ENCODE data around the gene CCL27. TPM values are rescaled to one million over a fixed set of nuclear protein-coding genes. Genes with fewer than 3 reads are reported as not detected.

The CCL27 gene
- total and polyA plus RNA-seq, 3 experiments from 2014 or later = 0.35 to 0.39 TPM; not detected in 1

DNA sequence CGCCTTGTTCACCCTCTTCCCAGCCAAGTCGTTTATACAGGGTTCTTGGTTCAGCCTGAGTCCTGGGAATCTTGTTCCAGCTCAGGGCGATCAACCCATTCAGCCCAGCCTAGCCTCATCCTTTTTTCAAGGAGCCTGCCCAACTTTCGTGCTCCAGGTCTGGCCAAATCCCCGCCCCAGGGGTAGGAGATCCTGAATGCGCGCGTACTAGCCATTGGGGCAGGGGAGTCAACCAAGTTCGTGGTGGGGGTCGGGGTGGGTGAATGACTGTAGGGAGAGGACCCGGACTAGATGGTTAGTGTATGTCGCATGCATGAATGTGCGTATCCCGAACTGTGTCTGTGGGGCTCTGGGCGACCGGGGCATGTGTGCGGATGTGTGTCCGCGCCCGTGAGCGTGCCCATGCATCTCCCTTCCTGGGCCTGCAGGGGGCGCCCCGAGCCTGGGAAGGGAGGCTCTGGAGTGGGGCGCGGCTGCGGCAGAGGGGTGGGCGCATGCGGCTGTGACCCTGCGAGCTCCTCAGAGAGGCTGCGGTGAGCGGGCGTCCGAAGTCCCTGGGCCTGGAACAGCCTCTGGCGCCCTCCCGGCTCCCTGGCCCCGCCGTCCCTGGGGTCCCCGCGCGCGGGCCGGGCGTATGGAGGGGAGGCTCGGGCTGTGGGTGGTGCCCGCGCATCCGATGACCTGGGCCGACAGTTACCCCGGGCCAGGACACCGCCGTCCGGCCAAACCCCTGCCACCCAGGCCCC, 38.7 kb upstream of the CCL27 start:
- Mint-ChIP-seq H3K4me1 (peaks cover 6 to 16% (median 13%) of the 10 kb centered on the region in 3 donors), H3K9me3 (no peaks in the 10 kb centered on the region), H3K36me3 (no peaks in the 10 kb centered on the region), H3K4me3 (peak overlapping the region in 6 of 7 donors; percentile 33 to 84 (median 72)), H3K27ac (peak overlapping the region in 2 of 8 donors; percentile 5 to 40), H3K27me3 (peaks cover 8 to 9% of the 10 kb centered on the region in 2 donors)
- H3K36me3 ChIP-seq (ENCODE audit: insufficient read depth, low read length) = no peaks in the 10 kb centered on the region
- H3K9me3 ChIP-seq (ENCODE audit: low read length) = no peaks in the 10 kb centered on the region
- H3K4me3 ChIP-seq (ENCODE audit: low read length) = peak overlapping the region; percentile 62
- H3K27me3 ChIP-seq (ENCODE audit: insufficient read depth, low read length, poor library complexity, severe bottlenecking) = no peaks in the 10 kb centered on the region
- POLR2A ChIA-PET = interaction anchor here (0.7 kb wide), 1 partner anchor 43 kb away, joined by 4 read pairs; no protein-coding TSS in a partner anchor
- peaks cover 9% of the 10 kb centered on the region for H3K4me1 ChIP-seq (ENCODE audit: insufficient read depth, low read length)
- CTCF ChIA-PET = interaction anchor here (0.8 to 4.6 kb wide), 12 partner anchors 9 to 81 kb away, joined by 3 to 32 read pairs (median 6); partner anchors contain the start of genes CCL21, DCTN3, GALT and SIGMAR1
- DNase-seq = peak; percentile 63 to 78 (median 70)
- H3K27ac ChIP-seq (ENCODE audit: low read depth, low read length) = no peak overlapping the region

DNA sequence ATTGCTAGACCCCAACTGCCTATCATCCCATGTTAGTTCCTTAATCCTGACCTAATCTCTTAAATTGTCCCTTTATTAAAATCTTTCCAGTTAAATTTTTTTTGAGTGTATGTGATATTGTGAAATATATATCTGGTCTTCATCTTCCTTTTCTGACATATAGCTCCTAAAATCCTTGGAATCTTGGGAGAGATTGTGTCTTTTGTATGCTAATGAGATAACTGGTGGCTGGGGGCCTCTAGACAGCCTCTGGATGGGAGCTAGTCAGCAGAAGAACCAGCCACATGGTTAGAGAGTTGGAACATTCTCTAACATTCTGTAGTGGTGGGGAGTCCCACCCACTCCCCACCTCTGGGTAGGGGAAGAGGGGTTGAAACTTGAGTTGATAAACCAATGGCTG, 32.4 kb upstream of the CCL27 start:
- H3K4me3 Mint-ChIP-seq = no peak overlapping the region
- Histone ChIP-seq H3K27ac (ENCODE audit: low read depth, low read length) (no peak overlapping the region), H3K36me3 (ENCODE audit: insufficient read depth, low read length) (no peaks in the 10 kb centered on the region), H3K4me1 (ENCODE audit: insufficient read depth, low read length) (no peaks in the 10 kb centered on the region), H3K27me3 (ENCODE audit: insufficient read depth, low read length, poor library complexity, severe bottlenecking) (no peaks in the 10 kb centered on the region), H3K4me3 (ENCODE audit: low read length) (no peak overlapping the region), H3K9me3 (ENCODE audit: low read length) (no peaks in the 10 kb centered on the region)
- no peaks in the 10 kb centered on the region for H3K36me3 Mint-ChIP-seq
- H3K27ac Mint-ChIP-seq = peak overlapping the region in 1 of 8 donors; percentile 37
- DNase-seq = no peak
- ChIA-PET POLR2A (no interaction called here), CTCF (interaction anchor here (5.0 kb wide), 1 partner anchor 8 kb away, joined by 14 read pairs; no protein-coding TSS in a partner anchor)
- no peaks in the 10 kb centered on the region for H3K4me1 Mint-ChIP-seq
- no peaks in the 10 kb centered on the region for H3K9me3 Mint-ChIP-seq
- H3K27me3 Mint-ChIP-seq = peaks cover 5 to 10% of the 10 kb centered on the region in 2 donors

DNA sequence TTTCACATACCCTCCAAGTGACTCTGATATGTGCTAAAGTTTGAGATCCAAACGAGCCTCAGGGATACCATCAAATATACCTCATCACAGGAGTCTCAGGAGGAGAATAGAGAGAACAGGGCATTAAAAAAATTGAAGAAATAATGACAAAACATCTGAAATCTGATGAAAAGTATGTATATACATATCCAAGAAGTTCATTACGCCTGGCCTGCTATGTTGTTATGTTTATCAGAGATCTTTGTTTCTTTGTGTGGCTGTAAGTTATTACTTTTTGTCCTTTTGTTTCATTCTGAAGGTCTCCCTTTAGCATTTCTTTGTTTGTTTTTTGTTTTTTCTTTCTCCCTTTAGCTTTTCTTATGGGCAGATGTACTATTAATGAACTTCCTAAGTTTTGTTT, 31.1 kb upstream of the CCL27 start:
- ChIA-PET CTCF (interaction anchor here (5.0 kb wide), 1 partner anchor 9 kb away, joined by 14 read pairs; no protein-coding TSS in a partner anchor), POLR2A (no interaction called here)
- Mint-ChIP-seq H3K4me1 (no peaks in the 10 kb centered on the region), H3K4me3 (no peak overlapping the region), H3K9me3 (no peaks in the 10 kb centered on the region), H3K36me3 (no peaks in the 10 kb centered on the region), H3K27me3 (peaks cover 3 to 11% of the 10 kb centered on the region in 2 donors), H3K27ac (no peak overlapping the region)
- no peaks in the 10 kb centered on the region for H3K36me3 ChIP-seq (ENCODE audit: insufficient read depth, low read length)
- H3K27me3 ChIP-seq (ENCODE audit: insufficient read depth, low read length, poor library complexity, severe bottlenecking) = no peaks in the 10 kb centered on the region
- no peaks in the 10 kb centered on the region for H3K9me3 ChIP-seq (ENCODE audit: low read length)
- H3K4me1 ChIP-seq (ENCODE audit: insufficient read depth, low read length) = no peaks in the 10 kb centered on the region
- H3K27ac ChIP-seq (ENCODE audit: low read depth, low read length) = no peak overlapping the region
- no peak for DNase-seq
- no peak overlapping the region for H3K4me3 ChIP-seq (ENCODE audit: low read length)

DNA sequence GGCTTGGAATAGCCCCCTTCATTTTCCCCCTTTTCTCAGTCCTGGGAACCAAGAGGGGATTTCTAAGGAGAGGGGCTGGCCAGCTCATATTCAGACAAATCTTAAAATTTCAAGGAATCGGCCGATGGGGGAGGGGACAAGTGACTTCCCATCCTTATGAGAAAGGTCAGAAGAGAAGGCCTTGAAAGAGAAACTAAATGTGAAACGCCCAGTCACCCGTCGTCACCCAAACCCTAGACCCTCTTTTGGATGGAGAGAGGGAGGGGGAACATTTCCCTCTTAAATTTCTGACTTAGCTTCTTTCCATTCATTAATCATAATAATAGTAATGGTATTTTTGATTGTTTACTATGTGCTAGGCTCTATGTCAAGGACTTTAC, 29.5 kb upstream of the CCL27 start:
- H3K4me1 ChIP-seq (ENCODE audit: insufficient read depth, low read length) = no peaks in the 10 kb centered on the region
- no peak overlapping the region for H3K27ac ChIP-seq (ENCODE audit: low read depth, low read length)
- no peaks in the 10 kb centered on the region for H3K9me3 Mint-ChIP-seq
- H3K4me3 ChIP-seq (ENCODE audit: low read length) = no peak overlapping the region
- no peak for DNase-seq
- no peaks in the 10 kb centered on the region for H3K27me3 ChIP-seq (ENCODE audit: insufficient read depth, low read length, poor library complexity, severe bottlenecking)
- CTCF ChIA-PET = interaction anchor here (1.4 to 5.0 kb wide), 3 partner anchors 9 to 46 kb away, joined by 4 to 14 read pairs (median 9); partner anchors contain the start of gene GALT
- H3K4me1 Mint-ChIP-seq = no peaks in the 10 kb centered on the region
- H3K36me3 Mint-ChIP-seq = no peaks in the 10 kb centered on the region
- H3K9me3 ChIP-seq (ENCODE audit: low read length) = no peaks in the 10 kb centered on the region
- no peak overlapping the region for H3K4me3 Mint-ChIP-seq
- POLR2A ChIA-PET = no interaction called here
- H3K36me3 ChIP-seq (ENCODE audit: insufficient read depth, low read length) = no peaks in the 10 kb centered on the region
- peaks cover 3 to 20% of the 10 kb centered on the region in 2 donors for H3K27me3 Mint-ChIP-seq
- H3K27ac Mint-ChIP-seq = no peak overlapping the region

DNA sequence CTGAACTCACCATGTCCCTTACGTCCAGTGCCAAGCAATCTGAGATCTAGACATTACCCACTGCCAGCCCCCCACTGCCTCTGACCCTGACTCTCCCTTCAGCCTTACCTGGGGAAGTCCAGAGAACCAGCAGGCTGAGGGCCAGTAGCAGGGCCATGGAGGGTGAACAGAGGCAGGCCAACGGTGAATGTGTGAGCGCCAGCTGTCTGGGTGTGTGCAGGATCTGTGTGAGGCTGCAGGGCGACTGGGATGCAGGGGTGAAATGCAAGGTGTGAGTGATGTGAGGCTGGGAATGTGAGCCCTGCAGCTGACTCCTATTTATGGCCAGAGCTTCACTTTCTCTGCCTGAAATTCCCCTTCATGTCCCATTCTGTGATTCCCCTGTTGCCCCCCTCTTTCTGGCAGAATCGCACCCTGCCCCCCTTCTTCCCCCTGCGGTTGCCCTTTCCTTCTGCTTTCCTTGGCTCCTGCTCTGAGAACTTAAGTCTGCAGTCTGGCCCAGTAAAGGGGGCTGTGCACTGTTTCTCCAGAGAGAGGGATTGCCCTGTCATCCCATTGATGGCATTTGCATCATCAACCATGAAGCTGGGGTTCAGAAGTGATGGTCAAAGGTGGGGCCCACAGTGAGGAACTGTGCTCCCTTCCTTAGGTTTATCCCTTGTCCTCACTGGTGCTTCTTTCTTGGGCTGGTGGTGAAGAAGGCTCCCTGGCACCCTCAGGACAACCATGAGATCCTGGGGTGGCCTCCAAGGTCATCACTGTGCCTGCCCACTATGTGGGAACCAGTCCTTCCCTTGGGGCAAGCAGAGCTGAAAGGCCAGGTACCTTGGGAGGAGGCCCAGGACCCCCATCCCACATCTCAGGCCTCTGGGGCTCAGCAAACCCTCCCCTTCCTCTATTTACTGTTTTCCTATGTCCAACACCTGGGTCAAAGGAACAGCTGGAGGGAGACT, 28.8 kb upstream of the CCL27 start, which contains the start of gene CCL19:
CCL19 (minus strand) TSS at position 294 of the 953 bp plus-strand sequence; CDS start at position 157, 137 bp downstream.
- POLR2A ChIA-PET = no interaction called here
- no peak within 1 kb of the TSS for H3K4me3 Mint-ChIP-seq
- H3K27me3 Mint-ChIP-seq = peaks cover 3 to 24% of the 10 kb centered on the region in 2 donors

DNA sequence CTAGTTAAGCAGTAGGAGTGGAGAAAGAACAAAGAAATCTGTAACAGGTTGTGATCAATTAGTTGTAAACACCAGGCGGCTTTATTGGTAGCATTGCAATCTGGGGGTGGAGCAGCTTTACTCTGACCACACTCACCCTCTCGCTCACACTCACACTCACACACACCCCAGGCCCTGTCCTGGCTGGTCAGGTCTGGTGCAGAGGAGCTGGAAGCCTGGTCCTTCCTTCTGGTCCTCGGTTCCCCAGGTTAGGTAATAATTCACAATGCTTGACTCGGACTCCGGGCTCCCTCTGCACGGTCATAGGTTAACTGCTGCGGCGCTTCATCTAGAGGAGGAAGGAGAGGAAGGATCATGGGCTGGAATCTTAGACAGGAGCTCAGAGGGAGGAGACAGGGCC, 27.1 kb upstream of the CCL27 start:
- no peak overlapping the region for H3K4me3 Mint-ChIP-seq
- H3K36me3 Mint-ChIP-seq = no peaks in the 10 kb centered on the region
- H3K9me3 Mint-ChIP-seq = no peaks in the 10 kb centered on the region
- Histone ChIP-seq H3K27ac (ENCODE audit: low read depth, low read length) (no peak overlapping the region), H3K4me1 (ENCODE audit: insufficient read depth, low read length) (no peaks in the 10 kb centered on the region), H3K4me3 (ENCODE audit: low read length) (no peak overlapping the region), H3K36me3 (ENCODE audit: insufficient read depth, low read length) (no peaks in the 10 kb centered on the region), H3K9me3 (ENCODE audit: low read length) (no peaks in the 10 kb centered on the region), H3K27me3 (ENCODE audit: insufficient read depth, low read length, poor library complexity, severe bottlenecking) (no peaks in the 10 kb centered on the region)
- ChIA-PET POLR2A (no interaction called here), CTCF (interaction anchor here (5.0 kb wide), 1 partner anchor 13 kb away, joined by 14 read pairs; no protein-coding TSS in a partner anchor)
- H3K27ac Mint-ChIP-seq = no peak overlapping the region
- H3K4me1 Mint-ChIP-seq = no peaks in the 10 kb centered on the region
- H3K27me3 Mint-ChIP-seq = peaks cover 0 to 16% of the 10 kb centered on the region in 2 donors
- no peak for DNase-seq

More for the DNA sequence above, 28.8 kb upstream of the CCL27 start, which contains the start of gene CCL19:
- Histone ChIP-seq H3K36me3 (ENCODE audit: insufficient read depth, low read length) (no peaks in the 10 kb centered on the region), H3K4me1 (ENCODE audit: insufficient read depth, low read length) (no peaks in the 10 kb centered on the region), H3K4me3 (ENCODE audit: low read length) (no peak within 1 kb of the TSS), H3K9me3 (ENCODE audit: low read length) (no peaks in the 10 kb centered on the region), H3K27ac (ENCODE audit: low read depth, low read length) (no peak within 1 kb of the TSS), H3K27me3 (ENCODE audit: insufficient read depth, low read length, poor library complexity, severe bottlenecking) (no peaks in the 10 kb centered on the region)
- H3K36me3 Mint-ChIP-seq = no peaks in the 10 kb centered on the region
- DNase-seq = no peak
- H3K4me1 Mint-ChIP-seq = no peaks in the 10 kb centered on the region
- CTCF ChIA-PET = interaction anchor here (1.4 to 5.0 kb wide), 3 partner anchors 9 to 45 kb away, joined by 4 to 14 read pairs (median 9); partner anchors contain the start of gene GALT
- no peaks in the 10 kb centered on the region for H3K9me3 Mint-ChIP-seq
- peak within 1 kb of the TSS in 1 of 8 donors; percentile 65 for H3K27ac Mint-ChIP-seq

DNA sequence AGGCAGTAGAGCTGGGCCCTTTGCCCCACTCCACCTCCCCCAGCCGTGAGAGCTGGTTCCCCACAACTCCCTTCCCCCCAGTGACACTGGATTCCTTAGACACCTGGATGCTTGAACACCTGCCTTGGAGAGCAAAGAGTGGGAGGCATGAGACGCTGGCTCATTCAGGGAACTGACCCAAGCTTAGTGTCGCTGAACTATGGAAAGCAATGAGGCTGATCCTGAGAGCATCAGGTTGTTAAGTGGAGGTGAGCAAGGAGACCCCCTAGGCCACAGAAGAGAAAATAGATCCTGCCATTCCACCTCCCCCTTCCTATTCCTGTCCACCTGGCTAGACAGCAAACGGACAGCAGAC, 26.6 kb upstream of the CCL27 start:
- H3K9me3 Mint-ChIP-seq = no peaks in the 10 kb centered on the region
- no peak for DNase-seq
- no peaks in the 10 kb centered on the region for H3K4me1 Mint-ChIP-seq
- H3K4me3 ChIP-seq (ENCODE audit: low read length) = no peak overlapping the region
- H3K27me3 ChIP-seq (ENCODE audit: insufficient read depth, low read length, poor library complexity, severe bottlenecking) = no peaks in the 10 kb centered on the region
- no peaks in the 10 kb centered on the region for H3K36me3 Mint-ChIP-seq
- H3K36me3 ChIP-seq (ENCODE audit: insufficient read depth, low read length) = no peaks in the 10 kb centered on the region
- no peaks in the 10 kb centered on the region for H3K9me3 ChIP-seq (ENCODE audit: low read length)
- H3K27ac Mint-ChIP-seq = peak overlapping the region in 1 of 8 donors; percentile 47
- H3K27ac ChIP-seq (ENCODE audit: low read depth, low read length) = no peak overlapping the region
- H3K4me3 Mint-ChIP-seq = no peak overlapping the region
- H3K27me3 Mint-ChIP-seq = peaks cover 0 to 16% of the 10 kb centered on the region in 2 donors
- H3K4me1 ChIP-seq (ENCODE audit: insufficient read depth, low read length) = no peaks in the 10 kb centered on the region
- ChIA-PET POLR2A (no interaction called here), CTCF (no interaction called here)

All from CD8-positive, alpha-beta memory T cell (primary cell).